HG02623 (cell line): Measurements from ENCODE around the gene RINT1.

Experiments
- ATAC-seq: cut with Tn5 transposase; IDR thresholded peaks from one replicate; pipeline ENCODE4 v1.9.1; 2021; ENCODE audit warnings: moderate library complexity; ENCODE audit not compliant: unreplicated experiment

The RINT1 gene

DNA sequence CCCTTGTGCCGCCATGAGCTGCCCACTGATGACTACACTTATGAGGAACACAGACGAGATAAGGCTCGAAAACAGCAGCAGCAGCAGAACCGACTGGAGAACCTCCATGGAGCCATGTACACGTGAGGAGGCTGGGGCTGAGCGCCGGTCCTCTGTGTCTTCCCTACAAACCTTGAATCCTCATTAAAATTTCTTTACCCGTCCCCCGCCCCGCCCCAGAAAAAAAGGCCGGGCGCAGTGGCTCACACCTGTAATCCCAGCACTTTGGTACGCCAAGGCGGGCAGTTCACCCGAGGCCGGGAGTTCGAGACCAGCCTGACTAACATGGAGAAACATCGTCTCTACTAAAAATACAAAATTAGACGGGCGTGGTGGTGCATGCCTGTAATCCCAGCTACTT is 1.5 kb upstream of the RINT1 start:
- ATAC-seq = no peak

- ATAC-seq = no peak
Measured at GRCh38 chr7:105532709-105533460, 884 bp downstream of the RINT1 start.

- no peak for ATAC-seq
Measured at GRCh38 chr7:105538339-105538738, 6.3 kb downstream of the RINT1 start.

- no peak for ATAC-seq
Measured at GRCh38 chr7:105559926-105560325, 27.9 kb downstream of the RINT1 start.

DNA sequence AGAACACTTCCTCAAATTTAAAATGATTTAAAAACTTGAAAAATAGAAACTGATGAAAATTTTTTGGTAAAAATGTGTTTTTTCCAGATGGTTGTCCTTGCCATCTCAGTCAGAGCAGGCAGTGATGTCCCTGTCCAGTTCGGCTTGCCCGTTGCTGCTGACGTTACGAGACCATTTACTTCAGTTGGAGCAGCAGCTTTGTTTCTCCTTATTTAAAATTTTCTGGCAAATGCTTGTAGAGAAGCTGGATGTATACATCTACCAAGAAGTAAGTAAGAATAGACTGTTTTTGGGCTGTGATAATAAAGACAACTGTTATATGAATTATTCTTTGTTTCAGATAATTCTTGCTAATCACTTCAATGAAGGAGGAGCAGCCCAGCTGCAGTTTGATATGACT is 33.2 kb downstream of the RINT1 start:
- ATAC-seq = no peak

- no peak for ATAC-seq
Measured at GRCh38 chr7:105567024-105567423, 35.0 kb downstream of the RINT1 start.

DNA sequence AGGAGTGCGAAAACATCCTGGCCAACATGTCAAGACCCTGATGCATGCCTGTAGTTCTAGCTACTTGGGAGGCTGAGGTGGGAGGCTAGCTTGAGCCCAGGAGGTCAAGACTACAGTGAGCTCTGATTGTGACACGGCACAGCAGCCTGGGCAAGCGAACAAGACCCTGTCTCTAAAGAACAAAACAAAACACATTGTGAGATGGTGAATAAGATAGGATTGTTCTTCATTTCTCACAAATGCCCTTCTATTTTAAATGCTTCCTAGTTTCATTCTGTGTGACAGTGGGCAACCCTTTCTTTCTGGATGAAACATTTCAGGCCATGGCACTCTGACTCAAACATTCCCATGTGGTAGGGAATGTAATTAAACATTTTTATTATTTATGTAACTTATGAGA is 35.8 kb downstream of the RINT1 start:
- ATAC-seq = no peak

- ATAC-seq = no peak
Measured at GRCh38 chr7:105571891-105572290, 39.9 kb downstream of the RINT1 start.

DNA sequence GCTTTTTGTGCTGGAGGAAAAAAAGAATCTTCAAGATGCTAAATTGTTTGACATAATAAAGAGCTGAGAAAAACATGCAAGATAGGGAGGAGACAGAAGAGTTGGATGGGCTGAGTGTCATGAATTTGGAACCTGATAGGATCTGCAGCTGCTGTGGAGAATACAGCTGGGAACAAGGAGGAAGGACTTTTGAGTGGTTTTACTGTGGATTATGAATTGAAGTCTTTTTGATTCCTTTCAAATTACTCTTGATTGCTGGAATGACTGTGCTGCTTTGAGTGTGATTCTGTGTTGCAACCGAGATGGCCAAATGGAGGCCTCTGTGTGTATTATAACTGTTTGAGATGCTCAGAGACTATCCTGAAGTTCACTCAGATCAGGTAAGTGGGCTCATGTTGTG is 45.2 kb downstream of the RINT1 start:
- no peak for ATAC-seq

- ATAC-seq = no peak
Measured at GRCh38 chr7:105578496-105578895, 46.5 kb downstream of the RINT1 start.

DNA sequence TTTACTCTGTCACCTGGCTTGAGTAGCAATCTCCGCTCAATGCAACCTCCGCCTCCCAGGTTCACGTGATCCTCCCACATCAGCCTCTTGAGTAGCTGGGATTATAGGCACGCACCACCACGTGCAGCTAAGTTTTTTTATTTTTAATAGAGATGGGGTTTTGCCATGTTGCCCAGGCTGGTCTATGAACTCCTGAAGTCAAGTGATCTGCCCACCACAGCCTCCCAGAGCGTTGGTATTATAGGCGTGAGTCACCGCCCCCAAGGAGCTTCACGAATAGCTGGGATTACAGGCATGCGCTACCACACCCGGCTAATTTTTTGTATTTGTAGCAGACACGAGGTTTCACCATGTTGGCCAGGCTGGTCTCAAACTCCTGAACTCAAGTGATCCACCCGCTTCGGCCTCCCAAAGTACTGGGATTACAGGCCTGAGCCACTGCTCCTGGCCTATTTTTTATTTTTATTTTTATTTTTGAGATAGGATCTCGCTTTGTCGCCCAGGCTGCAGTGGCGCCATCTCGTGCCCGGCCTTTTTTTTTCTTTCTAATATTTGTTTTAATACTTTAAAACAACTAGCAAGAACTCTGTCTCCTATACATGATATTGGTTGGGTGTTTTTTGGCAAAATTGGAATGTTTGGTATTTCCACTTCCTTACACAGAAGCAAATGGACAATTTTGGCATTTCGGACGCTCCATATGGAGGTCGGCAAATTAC is 48.2 kb downstream of the RINT1 start:
- ATAC-seq = no peak

DNA sequence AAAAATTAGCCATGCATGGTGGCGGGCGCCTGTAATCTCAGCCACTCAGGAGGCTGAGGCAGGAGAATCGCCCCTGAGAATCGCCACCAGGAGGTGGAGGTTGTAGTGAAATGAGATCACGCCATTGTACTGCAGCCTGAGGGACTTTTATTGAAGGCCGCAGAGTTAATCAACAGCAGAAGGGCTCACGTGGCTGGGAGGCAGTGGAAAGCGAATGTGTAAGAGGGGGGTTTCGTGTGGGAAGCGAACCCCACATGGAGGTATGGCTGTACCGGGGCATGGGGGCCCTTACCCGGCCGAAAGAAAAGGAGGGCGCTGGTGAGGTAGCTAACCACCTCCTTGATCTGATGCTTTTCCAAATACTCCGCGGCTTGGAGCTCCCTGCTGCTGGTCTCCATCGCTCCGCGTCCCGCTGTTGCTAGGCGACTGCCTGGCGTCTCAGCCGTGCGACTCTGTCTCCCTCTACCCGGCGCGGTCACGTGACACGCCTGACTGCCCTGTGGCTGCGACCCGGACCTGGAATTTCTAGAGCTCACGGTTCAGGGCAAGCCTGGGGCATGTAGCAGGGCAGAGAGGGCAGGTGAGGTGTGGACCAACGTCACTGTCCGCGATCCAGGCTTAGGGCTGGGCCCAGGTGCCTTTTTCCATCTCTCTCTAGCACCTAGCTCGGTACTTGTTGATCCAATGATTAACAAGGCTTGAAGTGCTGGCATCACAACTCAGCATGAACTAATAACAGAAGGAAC is 49.2 kb downstream of the RINT1 start, which contains the start of gene EFCAB10:
EFCAB10 (minus strand) TSS at position 428 of the 746 bp plus-strand sequence; CDS start at position 398, 30 bp downstream.
- ATAC-seq = peak; percentile 54

DNA sequence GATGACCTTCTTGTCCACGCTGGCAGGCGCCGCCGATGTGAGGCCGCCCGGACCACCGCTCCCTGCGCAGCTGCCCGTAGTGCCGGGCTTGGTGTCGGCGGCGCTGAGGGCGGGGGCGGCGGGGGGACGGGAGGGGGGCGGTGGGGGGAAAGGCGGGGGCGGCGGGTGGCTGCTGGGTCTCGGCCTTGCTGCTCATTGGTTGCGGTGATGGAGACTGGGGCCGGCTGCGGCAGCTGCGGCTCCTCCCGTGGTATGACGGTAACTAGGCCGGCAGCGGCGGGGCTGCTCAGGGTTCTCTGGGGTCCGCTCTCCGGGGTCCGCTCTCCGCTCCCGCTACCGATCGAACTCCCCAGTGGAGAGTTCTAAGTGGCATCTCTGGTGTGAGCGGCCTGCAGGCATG is 51.1 kb downstream of the RINT1 start:
- ATAC-seq = no peak

GRCh38 chr7:105584165-105584564 is 52.2 kb downstream of the RINT1 start:
- no peak for ATAC-seq

DNA sequence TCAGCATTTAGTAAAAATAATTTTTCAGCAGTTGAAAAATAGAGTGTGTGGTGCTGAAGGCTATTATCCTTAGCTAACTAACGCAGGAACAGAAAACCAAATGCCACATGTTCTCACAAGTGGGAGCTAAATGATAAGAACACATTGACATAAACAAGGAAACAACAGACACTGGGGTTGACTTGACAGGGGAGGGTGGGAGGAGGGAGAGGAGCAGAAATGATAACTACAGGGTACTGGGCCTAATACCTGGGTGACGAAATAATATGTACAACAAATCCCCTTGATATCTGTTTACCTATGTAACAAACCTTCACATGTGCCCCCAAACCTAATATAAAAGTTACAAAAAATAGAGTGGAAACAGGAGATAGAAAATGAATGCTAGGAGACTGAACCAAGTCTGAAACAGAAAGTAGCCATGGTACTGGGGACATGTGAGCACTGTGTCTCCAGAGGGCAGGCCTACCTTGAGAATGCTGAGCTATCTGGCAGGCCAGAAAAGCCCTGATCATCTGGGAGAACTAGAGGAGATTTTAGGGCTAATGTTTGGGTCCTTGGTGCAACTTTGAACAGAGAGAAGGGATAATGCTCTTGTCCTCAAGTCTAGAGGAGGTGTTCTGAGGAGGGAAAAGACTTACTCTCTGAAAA is 54.0 kb downstream of the RINT1 start:
- no peak for ATAC-seq

GRCh38 chr7:105587909-105588635 is 56.1 kb downstream of the RINT1 start:
- no peak for ATAC-seq

GRCh38 chr7:105589356-105590077 is 57.5 kb downstream of the RINT1 start:
- ATAC-seq = peak; percentile 73

GRCh38 chr7:105590793-105591192 is 58.8 kb downstream of the RINT1 start:
- ATAC-seq = no peak

GRCh38 chr7:105591522-105591921 is 59.5 kb downstream of the RINT1 start:
- ATAC-seq = no peak

DNA sequence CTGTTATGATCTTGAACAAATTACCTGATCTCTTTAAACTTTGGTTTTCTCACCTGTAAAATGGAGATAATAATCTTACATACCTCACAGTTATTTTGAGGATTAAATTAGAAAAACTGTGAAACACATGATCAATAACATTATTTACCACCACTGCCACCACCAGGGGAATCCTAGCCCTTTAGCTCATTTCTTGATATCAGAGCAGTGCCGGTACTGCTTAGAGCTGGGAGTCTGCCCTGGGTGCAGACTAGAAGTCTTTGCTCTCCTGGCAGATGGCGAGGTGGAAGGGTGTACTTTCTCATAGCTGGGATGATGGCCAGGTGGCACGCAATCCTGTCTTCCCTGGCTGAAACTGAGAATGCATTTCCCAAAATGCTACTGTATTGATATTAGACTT is 62.0 kb downstream of the RINT1 start:
- ATAC-seq = no peak
